Small intestine (tissue), 7 donors: ENCODE results near the gene PTPN9. TPM values are rescaled to one million over a fixed set of nuclear protein-coding genes. Genes with fewer than 3 reads are reported as not detected.
A peak's percentile ranks its signal among the peaks of the same experiment; 100 is the strongest.
"Not testable (repeated sequence)": the region's sequence is repeated elsewhere in the genome, so short reads cannot be mapped to it uniquely, and the experiment has no call there.

Experiments used
- DNase-seq, 2 donors: peaks; one replicate each; pipeline versions ENCODE4 v3.0.0 to v3.0.0-alpha.2; 2013
- FAIRE-seq: peaks from 2 replicates; lab custom pipeline; 2012; peaks lifted over from hg19 to GRCh38; lab: Jason Lieb, UNC
- H3K27ac ChIP-seq, 3 donors: one replicate each; pipeline ENCODE4 v1.5.1; 2013; ENCODE audit warnings: low read length in 2 of 3, mild to moderate bottlenecking in 2 of 3, control low read depth in 1 of 3, inconsistent platforms in 1 of 3, low read depth in 1 of 3, moderate library complexity in 1 of 3
- H3K27me3 ChIP-seq, 3 donors: one replicate each; pipeline ENCODE4 v1.6.1; 2013; ENCODE audit warnings: low read length in 3 of 3, inconsistent platforms in 1 of 3; ENCODE audit not compliant: control insufficient read depth in 3 of 3, insufficient read depth in 3 of 3
- H3K36me3 ChIP-seq, 3 donors: one replicate each; pipeline ENCODE4 v1.6.1; 2013; ENCODE audit warnings: low read length in 3 of 3, inconsistent platforms in 1 of 3, low read depth in 1 of 3, mild to moderate bottlenecking in 1 of 3, moderate library complexity in 1 of 3; ENCODE audit not compliant: control insufficient read depth in 3 of 3, insufficient read depth in 2 of 3
- H3K4me1 ChIP-seq, 3 donors: one replicate each; pipeline ENCODE4 v1.6.1; 2013; ENCODE audit warnings: low read length in 2 of 3, inconsistent platforms in 1 of 3, low read depth in 1 of 3, mild to moderate bottlenecking in 1 of 3, moderate library complexity in 1 of 3; ENCODE audit not compliant: control insufficient read depth in 3 of 3, insufficient read depth in 2 of 3
- H3K4me3 ChIP-seq, 3 donors: one replicate each; pipeline ENCODE4 v1.5.1; 2013; ENCODE audit warnings: low read length in 3 of 3, control low read depth in 1 of 3, inconsistent platforms in 1 of 3, low read depth in 1 of 3, mild to moderate bottlenecking in 1 of 3, moderate library complexity in 1 of 3
- H3K9me3 ChIP-seq, 2 donors: one replicate each; pipeline ENCODE4 v1.6.1; 2013; ENCODE audit warnings: low read depth in 1 of 2, low read length in 1 of 2; ENCODE audit not compliant: control insufficient read depth in 2 of 2, insufficient read depth in 1 of 2
- WGBS, 3 donors: extraction: QIAGEN DNeasy Blood & Tissue Kit; methylation state at CpG; one replicate each; pipeline ENCODE4 v1.1.7; 2013; 5-methylcytosine and 5-hydroxymethylcytosine counted together
- polyA plus RNA-seq, 4 donors: library from polyadenylated mRNA; stranded (reverse) in 3 of 4; unstranded in 1 of 4; fragments of 200-250 nt in 3 of 4; fragments of 120-200 nt in 1 of 4; gene quantifications; one replicate each; pipeline versions ENCODE4 v1.2.1 to v1.2.3, GENCODE V29; 2013
- donor health status: healthy with polysubstance abuse.
- donor health status: control.
- donor health status: control.
- donor health status: Bipolar disorder and iron deficiency.
- donor health status: healthy.

PTPN9 gene
- polyA plus RNA-seq, 4 donors, result 19.7 to 40.2 (median 20.6) TPM

DNA sequence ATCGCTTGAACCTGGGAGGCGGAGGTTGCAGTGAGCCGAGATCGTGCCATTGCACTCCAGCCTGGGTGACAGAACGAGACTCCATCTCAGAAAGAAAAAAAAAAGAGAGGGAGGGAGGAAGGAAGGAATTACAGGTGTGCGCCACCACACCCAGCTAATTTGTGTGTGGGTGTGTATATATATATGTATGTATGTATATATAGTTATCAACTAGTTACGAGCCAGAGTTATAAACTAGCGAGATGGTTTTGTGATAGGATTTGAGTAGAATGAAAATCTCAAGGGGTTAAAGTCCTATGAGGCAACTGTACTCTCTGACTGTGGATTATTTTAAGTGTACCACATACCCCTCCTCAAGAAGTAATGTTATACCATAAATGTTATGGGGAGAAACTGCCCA, 76.8 kb downstream of the PTPN9 start:
- Histone ChIP-seq H3K27me3 (no peaks in the 10 kb centered on the region), H3K4me3 (no peak overlapping the region), H3K27ac (no peak overlapping the region), H3K36me3 (peaks cover 4 to 42% (median 10%) of the 10 kb centered on the region in 3 donors), H3K4me1 (no peaks in the 10 kb centered on the region), H3K9me3 (no peaks in the 10 kb centered on the region)
- DNase-seq (peak in 1 of 2 donors; percentile 64), FAIRE-seq (no peak)
- WGBS, 3 donors, result 66 to 87% (median 73%) methylated on average over 8 of the region's 8 CpGs

DNA sequence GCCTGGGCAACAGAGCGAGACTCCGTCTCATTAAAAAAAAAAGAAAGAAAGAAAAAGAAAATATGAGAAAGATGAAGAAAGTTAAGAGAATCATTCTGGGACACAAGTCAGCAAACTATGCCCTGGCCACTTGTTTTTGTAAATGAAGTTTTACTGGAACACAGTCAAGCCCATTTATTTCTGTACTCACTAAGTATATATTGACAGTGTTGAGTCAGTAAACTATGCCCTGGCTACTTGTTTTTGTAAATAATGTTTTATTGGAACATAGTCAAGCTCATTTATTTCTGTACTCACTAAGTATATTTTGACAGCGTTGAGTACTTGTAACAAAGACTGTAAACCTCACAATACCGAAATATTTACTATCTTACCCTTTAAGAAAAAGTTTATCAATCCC, 85.4 kb downstream of the PTPN9 start:
- Histone ChIP-seq H3K9me3 (peaks cover 0 to 5% of the 10 kb centered on the region in 2 donors), H3K36me3 (peaks cover 2 to 50% (median 7%) of the 10 kb centered on the region in 3 donors), H3K4me1 (no peaks in the 10 kb centered on the region), H3K27me3 (no peaks in the 10 kb centered on the region), H3K27ac (no peak overlapping the region), H3K4me3 (no peak overlapping the region)
- FAIRE-seq (no peak), DNase-seq (no peak)
- 84 to 92% (median 90%) methylated on average over 4 of the region's 4 CpGs for WGBS, 3 donors

DNA sequence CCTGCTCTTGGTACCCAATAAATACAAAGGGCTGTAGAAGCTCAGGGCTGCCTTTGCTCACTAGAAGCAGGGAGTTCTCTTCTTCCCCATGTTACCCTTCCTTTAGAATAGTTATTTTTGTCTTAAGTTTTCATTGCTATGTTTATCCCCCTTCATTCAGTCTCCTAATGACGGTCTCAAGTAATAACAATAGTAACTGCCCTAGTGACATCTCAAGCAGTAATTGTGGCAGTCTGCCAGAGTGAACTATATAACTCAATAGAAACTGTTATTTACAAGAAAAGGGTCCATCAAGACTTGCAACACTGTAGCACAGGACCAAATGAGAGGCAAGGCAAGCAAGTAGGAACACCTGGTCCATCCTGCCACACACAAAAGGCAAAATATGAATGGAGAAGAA, 95.2 kb downstream of the PTPN9 start:
- peaks cover 4 to 31% (median 9%) of the 10 kb centered on the region in 3 donors for H3K36me3 ChIP-seq
- WGBS, 3 donors, result 70 to 92% (median 88%) methylated on average over 1 of the region's 1 CpG
- no peak for FAIRE-seq
- H3K9me3 ChIP-seq, result peaks cover 0 to 5% of the 10 kb centered on the region in 2 donors
- H3K4me1 ChIP-seq, result no peaks in the 10 kb centered on the region
- DNase-seq, result no peak
- H3K27me3 ChIP-seq, result no peaks in the 10 kb centered on the region
- no peak overlapping the region for H3K27ac ChIP-seq
- H3K4me3 ChIP-seq, result no peak overlapping the region

DNA sequence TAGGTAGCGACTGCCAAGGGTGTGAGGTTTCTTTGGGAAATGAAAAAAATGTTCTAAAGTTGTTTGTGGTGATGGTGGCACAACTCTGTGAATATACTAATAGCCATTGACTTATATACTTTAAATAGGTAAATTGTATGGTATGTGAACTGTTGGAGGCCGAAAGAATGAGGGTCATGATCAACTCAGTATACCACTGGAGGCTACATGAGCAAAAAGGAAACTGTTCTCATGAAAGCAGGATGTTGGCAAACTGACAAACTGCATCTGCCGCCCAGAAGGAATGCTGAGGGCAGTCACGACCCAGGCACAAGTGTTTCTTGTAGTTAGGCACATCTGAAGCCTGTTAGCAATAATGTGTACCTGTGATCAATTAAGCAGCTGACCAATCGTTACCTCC, 95.6 kb downstream of the PTPN9 start:
- H3K4me1 ChIP-seq, H3K9me3 ChIP-seq, H3K27ac ChIP-seq, H3K4me3 ChIP-seq, FAIRE-seq, H3K27me3 ChIP-seq, DNase-seq: not testable (repeated sequence)
- 78 to 89% (median 80%) methylated on average over 5 of the region's 5 CpGs for WGBS, 3 donors
- H3K36me3 ChIP-seq, result peaks cover 4 to 29% (median 9%) of the 10 kb centered on the region in 3 donors

DNA sequence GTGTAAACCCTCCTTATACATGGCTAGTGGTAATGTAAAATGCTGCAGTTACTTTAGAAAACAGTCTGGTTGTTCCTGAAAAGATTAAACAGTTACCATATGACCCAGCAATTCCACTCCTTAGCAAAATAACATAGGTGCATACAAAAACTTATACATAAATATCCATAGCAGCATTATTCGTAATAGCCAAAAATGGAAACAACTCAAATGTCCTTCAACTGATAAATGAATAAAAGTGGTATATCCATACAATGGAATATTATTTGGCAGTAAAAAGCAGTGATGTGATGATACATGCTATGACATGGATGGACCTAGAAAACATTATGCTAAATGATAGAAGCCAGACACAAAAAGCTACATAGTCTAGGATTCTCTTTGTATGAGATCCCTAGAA, 96.0 kb downstream of the PTPN9 start:
- DNase-seq, result no peak
- Histone ChIP-seq H3K4me3 (no peak overlapping the region), H3K27me3 (no peaks in the 10 kb centered on the region), H3K27ac (no peak overlapping the region), H3K9me3 (peaks cover 0 to 5% of the 10 kb centered on the region in 2 donors), H3K4me1 (no peaks in the 10 kb centered on the region), H3K36me3 (peaks cover 4 to 30% (median 9%) of the 10 kb centered on the region in 3 donors)
- FAIRE-seq, result no peak
- 92 to 97% (median 95%) methylated on average over 1 of the region's 1 CpG for WGBS, 3 donors

DNA sequence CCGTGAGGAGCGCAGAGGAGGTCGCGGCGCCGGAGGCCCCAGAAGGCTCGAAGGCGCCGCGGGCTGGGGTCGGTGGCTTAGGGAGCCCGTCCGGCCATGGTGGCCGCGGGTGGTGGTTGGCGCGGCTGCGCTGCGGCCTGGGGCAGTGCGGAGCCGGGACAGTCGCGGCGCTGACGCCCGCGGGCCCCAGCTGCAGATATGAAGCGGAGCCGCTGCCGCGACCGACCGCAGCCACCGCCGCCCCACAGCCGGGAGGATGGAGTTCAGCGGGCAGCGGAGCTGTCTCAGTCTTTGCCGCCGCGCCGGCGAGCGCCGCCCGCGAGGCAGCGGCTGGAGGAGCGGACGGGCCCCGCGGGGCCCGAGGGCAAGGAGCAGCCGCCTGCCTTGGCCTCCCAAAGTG, 98.7 kb downstream of the PTPN9 start:
- peaks cover 4 to 34% (median 5%) of the 10 kb centered on the region in 3 donors for H3K36me3 ChIP-seq
- DNase-seq, H3K4me1 ChIP-seq, H3K27me3 ChIP-seq, H3K9me3 ChIP-seq, FAIRE-seq, H3K4me3 ChIP-seq, H3K27ac ChIP-seq: not testable (repeated sequence)
- 99% methylated on average over 38 to 54 of the region's 54 CpGs for WGBS, 3 donors

DNA sequence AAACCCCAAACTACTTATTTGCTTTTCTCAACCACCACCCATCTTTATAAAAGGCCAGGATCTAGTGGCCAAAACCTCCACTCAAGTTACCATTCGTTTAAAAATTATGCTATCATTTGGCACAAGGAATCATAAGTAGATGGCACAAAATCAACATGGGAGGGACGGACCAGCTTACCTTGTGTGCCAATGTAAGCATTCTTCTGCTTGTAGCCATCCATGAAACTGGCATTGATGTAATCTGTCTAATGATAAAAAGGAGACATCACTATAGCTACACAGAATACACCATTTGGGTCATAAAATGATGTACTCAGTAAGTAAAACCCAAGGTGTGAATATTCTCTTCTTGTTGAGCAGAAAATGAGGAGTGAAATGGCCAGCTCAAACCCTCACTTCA, 99.4 kb downstream of the PTPN9 start:
- WGBS, 3 donors, result 85 to 96% (median 95%) methylated on average over 2 of the region's 2 CpGs
- Histone ChIP-seq H3K27me3 (no peaks in the 10 kb centered on the region), H3K4me1 (no peaks in the 10 kb centered on the region), H3K36me3 (peaks cover 4 to 36% (median 5%) of the 10 kb centered on the region in 3 donors), H3K4me3 (no peak overlapping the region), H3K9me3 (peaks cover 0 to 5% of the 10 kb centered on the region in 2 donors), H3K27ac (no peak overlapping the region)
- FAIRE-seq (no peak), DNase-seq (no peak)

DNA sequence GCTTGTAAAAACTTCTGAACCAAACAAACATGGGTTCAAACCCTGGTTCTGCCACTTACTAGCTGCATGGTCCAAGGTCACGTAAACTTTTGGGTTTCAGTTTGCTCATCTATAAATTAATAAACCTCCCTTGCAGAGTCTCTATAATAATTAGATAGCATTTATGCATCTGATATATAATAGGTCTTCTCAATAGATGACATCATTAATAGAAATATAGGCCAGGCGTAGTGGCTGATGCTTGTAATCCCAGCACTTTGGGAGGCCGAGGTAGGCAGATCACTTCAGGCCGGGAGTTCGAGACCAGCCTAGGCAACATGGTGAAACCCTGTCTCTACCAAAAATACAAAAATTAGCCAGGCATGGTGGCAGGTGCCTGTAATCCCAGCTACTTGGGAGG, 102.0 kb downstream of the PTPN9 start:
- not testable (repeated sequence) for H3K27me3 ChIP-seq, FAIRE-seq, H3K9me3 ChIP-seq, H3K4me3 ChIP-seq, DNase-seq, H3K4me1 ChIP-seq, H3K27ac ChIP-seq
- H3K36me3 ChIP-seq, result peaks cover 2 to 45% (median 12%) of the 10 kb centered on the region in 3 donors
- 97 to 98% (median 97%) methylated on average over 5 of the region's 5 CpGs for WGBS, 3 donors
